ENCODE data around the gene ARHGDIG. TPM values are rescaled to one million over a fixed set of nuclear protein-coding genes. Genes with fewer than 3 reads are reported as not detected.
A peak's percentile ranks its signal among the peaks of the same experiment; 100 is the strongest.

ARHGDIG gene
- total and polyA plus RNA-seq, 9 of the 15 experiments (the other 6 are each of a cell fraction or from before 2014, with no cell fraction given): 0.36 to 2.5 (median 0.64) TPM; not detected in 2

GRCh38 chr16:234468-235305, 45.7 kb upstream of the ARHGDIG start, which contains the start of gene FAM234A (continued):
- peak; percentile 41; the same call in 1 of the 2 replicates for TF ChIP-seq JUND (IDR thresholded peaks at IDR 0.05; ENCODE audit: borderline replicate concordance, low read depth, low read length)
- no peak; the same call in 2 of the 3 replicates for TF ChIP-seq JUND (tag; IDR thresholded peaks at IDR 0.05; ENCODE audit: borderline replicate concordance, low read depth, low read length)
- no peak for TF ChIP-seq ZNF584 (CRISPR knock-in tag; IDR thresholded peaks at IDR 0.05; ENCODE audit: low read depth)
- no peak for TF ChIP-seq SLC30A9 (CRISPR knock-in tag; IDR thresholded peaks at IDR 0.05)
- TF ChIP-seq HNRNPL (IDR thresholded peaks at IDR 0.05; ENCODE audit: low read depth, low read length): no peak
- TF ChIP-seq, protein P1, sequence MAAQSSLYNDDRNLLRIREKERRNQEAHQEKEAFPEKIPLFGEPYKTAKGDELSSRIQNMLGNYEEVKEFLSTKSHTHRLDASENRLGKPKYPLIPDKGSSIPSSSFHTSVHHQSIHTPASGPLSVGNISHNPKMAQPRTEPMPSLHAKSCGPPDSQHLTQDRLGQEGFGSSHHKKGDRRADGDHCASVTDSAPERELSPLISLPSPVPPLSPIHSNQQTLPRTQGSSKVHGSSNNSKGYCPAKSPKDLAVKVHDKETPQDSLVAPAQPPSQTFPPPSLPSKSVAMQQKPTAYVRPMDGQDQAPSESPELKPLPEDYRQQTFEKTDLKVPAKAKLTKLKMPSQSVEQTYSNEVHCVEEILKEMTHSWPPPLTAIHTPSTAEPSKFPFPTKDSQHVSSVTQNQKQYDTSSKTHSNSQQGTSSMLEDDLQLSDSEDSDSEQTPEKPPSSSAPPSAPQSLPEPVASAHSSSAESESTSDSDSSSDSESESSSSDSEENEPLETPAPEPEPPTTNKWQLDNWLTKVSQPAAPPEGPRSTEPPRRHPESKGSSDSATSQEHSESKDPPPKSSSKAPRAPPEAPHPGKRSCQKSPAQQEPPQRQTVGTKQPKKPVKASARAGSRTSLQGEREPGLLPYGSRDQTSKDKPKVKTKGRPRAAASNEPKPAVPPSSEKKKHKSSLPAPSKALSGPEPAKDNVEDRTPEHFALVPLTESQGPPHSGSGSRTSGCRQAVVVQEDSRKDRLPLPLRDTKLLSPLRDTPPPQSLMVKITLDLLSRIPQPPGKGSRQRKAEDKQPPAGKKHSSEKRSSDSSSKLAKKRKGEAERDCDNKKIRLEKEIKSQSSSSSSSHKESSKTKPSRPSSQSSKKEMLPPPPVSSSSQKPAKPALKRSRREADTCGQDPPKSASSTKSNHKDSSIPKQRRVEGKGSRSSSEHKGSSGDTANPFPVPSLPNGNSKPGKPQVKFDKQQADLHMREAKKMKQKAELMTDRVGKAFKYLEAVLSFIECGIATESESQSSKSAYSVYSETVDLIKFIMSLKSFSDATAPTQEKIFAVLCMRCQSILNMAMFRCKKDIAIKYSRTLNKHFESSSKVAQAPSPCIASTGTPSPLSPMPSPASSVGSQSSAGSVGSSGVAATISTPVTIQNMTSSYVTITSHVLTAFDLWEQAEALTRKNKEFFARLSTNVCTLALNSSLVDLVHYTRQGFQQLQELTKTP (IDR thresholded peaks at IDR 0.05; ENCODE audit: low read depth in 1 of 2, partially characterized antibody in 2 of 2): peak; percentile 27 to 53
- TF ChIP-seq JUNB (CRISPR knock-in tag; conservative IDR thresholded peaks at IDR 0.05): no peak
- no peak for TF ChIP-seq ZNF445 (CRISPR knock-in tag; IDR thresholded peaks at IDR 0.05; ENCODE audit: low read depth)
- TF ChIP-seq ZNF444 (CRISPR knock-in tag; IDR thresholded peaks at IDR 0.05): no peak
- no peak for TF ChIP-seq GTF2B (IDR thresholded peaks at IDR 0.05; ENCODE audit: extremely low read depth, insufficient read length)
- TF ChIP-seq ATF1 (CRISPR knock-in tag; IDR thresholded peaks at IDR 0.05): no peak
- TF ChIP-seq ATF1 (tag; IDR thresholded peaks at IDR 0.05): peak; percentile 94
- peak; percentile 90 for TF ChIP-seq CREB1 (IDR thresholded peaks at IDR 0.05)
- TF ChIP-seq CREB1 (CRISPR knock-in tag; IDR thresholded peaks at IDR 0.05): peak; percentile 90
- TF ChIP-seq ZNF143 (CRISPR knock-in tag; IDR thresholded peaks at IDR 0.05): 0 out of 2 replicates have a peak, but pooled peaks have one; percentile 19
- TF ChIP-seq TFAM (CRISPR knock-in tag; conservative IDR thresholded peaks at IDR 0.05): no peak
- TF ChIP-seq KLF1 (tag; IDR thresholded peaks at IDR 0.05): peak; percentile 57; the same call in 1 of the 2 replicates
- no peak for TF ChIP-seq TEAD2 (tag; IDR thresholded peaks at IDR 0.05)
- TF ChIP-seq SRSF3 (IDR thresholded peaks at IDR 0.05; ENCODE audit: insufficient read depth, low read length): no peak
- no peak for TF ChIP-seq SPI1 (IDR thresholded peaks at IDR 0.05; ENCODE audit: borderline replicate concordance, low read depth, low read length)
- no peak for TF ChIP-seq ZNF146 (CRISPR knock-in tag; IDR thresholded peaks at IDR 0.05; ENCODE audit: unreplicated experiment)
- TF ChIP-seq ZBTB17 (CRISPR knock-in tag; IDR thresholded peaks at IDR 0.05): no peak
- no peak for TF ChIP-seq DIDO1 (tag; IDR thresholded peaks at IDR 0.05; ENCODE audit: low read depth)
